DMS 273 treated with DMSO at 0.1 percent for 48 hours (cell line): Measurements from ENCODE around the gene PDK2.

Experiments
- DNase-seq: peaks from one replicate; lab custom pipeline; 2025; lab: John Stamatoyannopoulos, UW

PDK2 gene

GRCh38 chr17:50100480-50100883 is 5.3 kb downstream of the PDK2 start:
- DNase-seq = no peak

DNA sequence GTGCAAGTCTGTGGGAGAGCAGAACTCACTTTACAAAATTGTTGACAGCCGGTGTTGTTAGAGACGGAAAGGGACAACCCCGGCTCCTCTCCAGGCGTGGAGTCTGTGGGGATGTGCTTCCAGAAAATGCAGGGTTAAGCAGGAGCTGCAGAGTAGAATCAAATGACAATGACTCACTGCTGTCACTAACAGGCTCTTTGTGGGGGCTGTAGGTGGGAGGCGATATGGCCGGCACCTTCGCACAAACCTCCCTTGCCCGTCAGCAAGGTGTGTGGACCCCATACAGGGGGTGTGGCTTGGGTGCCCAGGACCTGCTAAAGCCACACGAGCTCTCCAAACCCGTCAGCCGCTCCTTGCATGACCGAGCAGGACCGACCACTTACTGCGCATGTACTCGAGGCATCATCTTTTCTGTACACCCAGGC is 5.8 kb downstream of the PDK2 start:
- no peak for DNase-seq

DNA sequence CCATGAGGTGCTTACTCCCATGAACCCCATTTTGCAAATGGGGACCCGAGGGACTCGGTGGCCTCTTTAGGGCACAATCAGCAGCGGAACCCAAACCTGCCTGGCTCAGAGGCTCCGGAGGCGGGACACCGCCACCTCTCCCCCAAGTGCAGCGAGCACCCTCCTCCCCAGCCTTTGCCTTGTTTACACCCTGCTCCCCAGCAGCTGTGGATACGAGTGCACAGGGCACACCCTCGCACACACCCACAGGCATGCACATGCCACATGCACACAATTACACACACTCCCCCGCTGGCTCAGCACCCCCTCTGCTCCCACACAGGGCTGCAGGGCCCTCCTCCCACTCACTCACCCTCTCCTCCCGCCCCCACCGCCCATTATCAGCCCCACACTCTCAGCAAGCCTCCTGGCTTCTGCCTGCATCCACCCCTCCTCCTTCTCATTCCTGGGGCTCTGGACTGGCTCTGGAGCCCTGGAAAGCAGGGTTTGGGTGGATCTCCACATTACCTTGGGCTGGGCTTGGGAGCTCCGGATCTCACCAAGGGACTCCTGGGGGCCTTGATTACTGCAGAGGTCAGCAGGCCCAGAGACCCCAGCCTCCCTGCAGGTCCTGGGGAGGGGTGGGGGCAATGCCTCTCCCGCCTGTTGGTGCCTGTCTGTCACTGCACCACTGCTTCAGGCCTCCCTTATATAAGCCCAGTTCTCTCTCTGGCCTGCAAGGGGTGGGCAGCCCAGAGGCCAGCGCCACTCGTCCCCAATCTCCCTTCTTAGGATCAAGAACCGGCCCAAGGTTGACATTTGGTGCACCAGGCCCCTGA is 6.4 kb downstream of the PDK2 start:
- no peak for DNase-seq

DNA sequence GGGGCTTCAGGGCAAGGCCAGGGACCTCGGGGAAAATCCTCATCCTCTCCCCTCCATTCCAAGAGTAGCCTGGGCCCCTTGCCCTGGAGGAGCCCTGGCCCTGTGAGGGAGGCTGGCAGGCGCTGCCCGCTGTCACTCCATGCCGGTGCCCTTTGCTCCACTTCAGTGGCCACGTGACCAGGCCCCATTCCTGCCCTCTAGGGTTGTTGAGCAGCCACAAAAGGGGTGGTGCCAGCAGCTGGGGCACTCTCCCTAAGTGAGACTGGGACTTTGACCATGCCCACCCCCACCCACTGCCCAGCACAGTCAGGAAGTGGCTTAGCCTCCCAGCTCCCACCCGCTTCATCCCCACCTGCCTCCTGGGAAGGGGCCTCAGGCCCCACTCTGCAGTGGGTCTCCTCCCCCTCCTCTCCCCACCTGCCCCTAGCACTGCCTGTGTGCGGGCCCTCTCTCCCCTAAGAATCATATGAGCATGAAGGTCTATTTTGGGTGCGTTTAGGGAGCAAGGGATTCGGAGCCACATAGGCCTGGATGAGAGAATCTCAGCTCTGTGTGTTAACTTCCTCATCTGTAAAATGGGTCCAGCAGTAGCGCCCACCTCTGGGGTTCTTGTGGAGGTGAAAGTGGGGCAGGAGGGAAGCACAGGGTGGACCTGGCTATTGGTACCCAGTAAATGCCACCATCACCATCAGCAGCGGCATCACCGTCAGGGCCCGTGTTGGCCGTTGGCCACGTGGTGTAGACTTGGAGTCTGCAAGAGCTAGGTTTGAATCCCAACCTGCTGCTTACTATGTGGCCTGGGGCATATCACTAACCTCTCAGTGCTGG is 7.2 kb downstream of the PDK2 start:
- no peak for DNase-seq

- no peak for DNase-seq
These were observed 8.1 kb downstream of the PDK2 start for GRCh38 chr17:50103252-50103651.

- DNase-seq = no peak
These were observed 8.8 kb downstream of the PDK2 start for GRCh38 chr17:50103941-50104340.

- DNase-seq = no peak
These were observed 10.7 kb downstream of the PDK2 start for GRCh38 chr17:50105811-50106210.

DNA sequence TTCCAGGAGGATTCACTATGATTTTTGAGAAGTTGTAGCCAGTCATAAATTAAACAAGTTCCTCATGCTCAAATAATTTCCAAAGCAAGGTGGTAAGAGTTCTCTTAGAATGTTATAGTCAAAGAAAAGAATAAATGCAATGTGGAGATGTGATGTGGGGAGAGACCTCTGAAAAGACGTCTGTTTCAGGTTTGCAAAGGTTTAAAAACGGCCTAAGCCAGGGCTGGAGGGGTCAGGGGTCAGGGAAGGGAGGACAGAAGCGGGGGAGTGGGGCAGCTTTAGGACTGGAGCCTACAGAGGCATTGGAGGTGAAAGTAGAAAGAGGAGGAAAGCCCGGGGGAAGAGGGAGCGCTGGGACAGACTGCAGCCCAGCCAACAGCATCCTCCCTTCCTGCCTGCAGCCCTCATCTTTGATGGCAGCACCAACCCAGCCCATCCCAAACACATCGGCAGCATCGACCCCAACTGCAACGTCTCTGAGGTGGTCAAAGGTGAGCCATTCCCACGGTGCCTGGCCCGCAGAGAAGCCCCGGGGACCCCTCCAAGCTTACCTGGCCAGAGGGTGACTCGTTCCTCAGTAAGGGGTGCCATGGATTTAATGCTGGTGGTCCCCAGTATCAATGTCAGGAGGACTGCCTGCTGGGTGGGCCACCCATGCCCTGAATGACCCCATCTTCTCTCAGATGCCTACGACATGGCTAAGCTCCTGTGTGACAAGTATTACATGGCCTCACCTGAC is 11.4 kb downstream of the PDK2 start:
- no peak for DNase-seq

GRCh38 chr17:50107790-50108414 is 12.8 kb downstream of the PDK2 start:
- DNase-seq = no peak

DNA sequence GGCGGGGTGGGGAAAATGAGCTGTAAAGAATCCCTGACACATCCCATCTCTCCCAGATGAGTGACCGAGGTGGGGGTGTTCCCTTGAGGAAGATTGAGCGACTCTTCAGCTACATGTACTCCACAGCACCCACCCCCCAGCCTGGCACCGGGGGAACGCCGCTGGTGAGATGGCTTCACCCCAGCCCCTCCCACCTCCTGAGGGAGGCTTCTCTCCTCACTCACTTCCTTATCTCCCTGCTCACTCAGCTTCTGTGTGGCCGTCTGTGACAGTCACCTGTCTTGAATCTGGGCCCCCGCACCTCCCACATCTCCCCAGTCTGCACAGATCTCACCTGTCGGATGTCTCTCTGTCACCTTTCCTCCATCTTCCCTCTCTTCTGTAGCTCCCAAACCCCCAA is 13.4 kb downstream of the PDK2 start:
- no peak for DNase-seq

DNA sequence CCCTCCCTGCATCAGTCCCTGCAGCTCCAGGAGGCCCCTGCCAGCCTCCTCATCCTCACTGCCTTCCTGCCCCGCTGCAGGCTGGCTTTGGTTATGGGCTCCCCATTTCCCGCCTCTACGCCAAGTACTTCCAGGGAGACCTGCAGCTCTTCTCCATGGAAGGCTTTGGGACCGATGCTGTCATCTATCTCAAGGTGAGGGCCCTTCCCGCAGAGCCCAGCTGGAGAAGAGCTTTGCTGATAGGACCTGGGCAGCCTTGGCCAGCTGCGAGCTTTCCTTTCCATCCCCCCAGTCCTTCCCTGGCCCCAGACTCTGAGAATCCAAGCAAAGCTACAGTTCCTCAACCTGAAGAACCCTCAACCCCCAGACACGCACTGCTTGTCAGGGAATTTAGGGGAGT is 14.1 kb downstream of the PDK2 start:
- no peak for DNase-seq

- DNase-seq = no peak
These were observed 14.6 kb downstream of the PDK2 start for GRCh38 chr17:50109785-50110184.

DNA sequence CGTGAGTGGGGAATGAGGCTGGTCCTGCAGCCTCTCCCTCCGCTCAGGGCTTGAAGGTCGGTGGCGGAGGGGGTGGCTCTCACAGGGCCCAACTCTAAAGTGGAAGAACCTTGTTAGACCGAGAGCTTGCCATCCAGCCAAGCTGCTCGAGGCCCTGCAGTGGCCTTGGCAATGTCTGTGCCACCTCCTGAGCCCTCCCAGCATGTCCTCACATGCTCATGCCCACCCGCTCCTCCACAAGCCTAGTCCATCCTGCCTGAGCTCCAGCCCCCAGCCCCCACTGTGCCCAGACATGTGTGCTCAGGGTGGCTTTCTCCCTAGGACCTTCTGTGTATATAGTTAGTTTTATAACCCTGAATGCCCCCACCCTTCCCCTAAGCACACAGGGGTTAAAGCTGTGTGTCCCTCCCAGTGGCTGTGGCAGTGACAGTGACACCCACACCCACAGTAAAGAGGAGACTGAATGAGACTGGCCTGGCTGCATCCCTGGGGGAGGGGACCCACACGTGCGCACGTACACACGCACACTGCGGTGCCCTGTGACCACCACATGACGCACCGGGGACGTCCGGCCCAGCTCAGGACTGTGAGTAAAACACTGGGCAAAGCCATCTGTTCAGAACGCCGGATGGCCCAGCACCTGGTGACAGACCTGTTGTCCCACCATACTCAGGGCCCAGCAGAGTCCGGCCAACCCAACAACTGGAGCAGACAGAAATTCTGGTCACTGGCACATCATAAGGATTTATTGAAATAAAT is 15.6 kb downstream of the PDK2 start:
- DNase-seq = no peak

- DNase-seq = peak; percentile 47
These were observed 16.8 kb downstream of the PDK2 start for GRCh38 chr17:50111673-50112655.

GRCh38 chr17:50112694-50113093 is 17.5 kb downstream of the PDK2 start:
- no peak for DNase-seq

DNA sequence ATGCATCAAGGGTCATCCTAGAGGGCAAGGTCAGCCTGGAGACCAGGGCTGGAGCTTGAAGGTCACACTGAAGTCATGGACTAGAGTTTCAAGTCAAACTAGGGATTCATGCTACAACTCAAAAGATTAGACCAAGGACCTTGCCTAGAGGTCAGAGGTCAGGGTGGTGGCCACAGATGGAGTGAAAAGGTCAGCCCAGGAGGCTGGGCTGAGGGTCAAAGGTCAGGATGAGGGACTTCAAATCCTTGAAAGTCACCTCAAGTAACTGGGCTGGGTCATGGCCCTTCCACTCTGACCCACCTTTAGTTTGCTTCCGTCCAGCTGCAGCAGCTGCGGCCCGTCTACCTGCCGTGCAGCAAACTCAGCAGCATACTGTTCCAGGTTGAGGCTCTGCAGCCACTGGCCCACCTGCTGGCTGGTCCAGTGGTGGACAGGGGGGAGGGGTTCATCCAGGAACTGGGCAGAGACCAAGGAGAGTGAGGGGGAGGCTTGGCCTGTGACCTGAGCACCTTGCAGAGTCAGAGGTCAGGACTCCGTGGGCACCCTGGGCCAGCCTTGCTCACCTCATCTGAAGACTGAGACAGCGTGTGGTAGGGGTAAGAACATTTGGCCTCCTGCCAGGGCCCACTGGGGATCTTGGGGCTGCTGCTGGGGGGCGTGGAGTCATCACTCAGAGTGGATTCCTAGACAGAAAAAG is 18.6 kb downstream of the PDK2 start:
- DNase-seq = no peak

GRCh38 chr17:50114401-50114800 is 19.2 kb downstream of the PDK2 start:
- DNase-seq = no peak

- DNase-seq = peak; percentile 52
These were observed 19.8 kb downstream of the PDK2 start for GRCh38 chr17:50114849-50115357.

DNA sequence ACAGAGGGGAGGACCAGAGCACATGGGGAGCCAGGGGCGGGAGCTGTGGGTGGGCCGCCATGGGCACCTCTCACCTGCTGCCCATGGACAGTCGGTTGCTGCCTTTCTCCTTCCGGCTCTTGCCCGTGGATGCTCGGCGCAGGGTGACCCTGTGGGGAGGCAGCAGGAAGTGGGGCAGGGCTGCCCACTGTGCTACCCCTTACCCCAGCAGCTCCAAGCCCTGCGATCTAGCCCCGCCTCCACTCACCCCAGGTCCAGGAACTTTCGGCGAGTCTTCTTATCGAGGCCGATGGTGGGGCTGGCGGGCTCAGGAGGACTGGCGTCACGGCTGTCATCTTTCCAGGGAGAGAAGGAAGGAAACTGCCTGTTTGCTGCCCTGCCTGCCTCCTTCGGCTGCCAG is 20.6 kb downstream of the PDK2 start:
- no peak for DNase-seq
